ENCODE results near the gene TEAD1.

Gene TEAD1

DNA sequence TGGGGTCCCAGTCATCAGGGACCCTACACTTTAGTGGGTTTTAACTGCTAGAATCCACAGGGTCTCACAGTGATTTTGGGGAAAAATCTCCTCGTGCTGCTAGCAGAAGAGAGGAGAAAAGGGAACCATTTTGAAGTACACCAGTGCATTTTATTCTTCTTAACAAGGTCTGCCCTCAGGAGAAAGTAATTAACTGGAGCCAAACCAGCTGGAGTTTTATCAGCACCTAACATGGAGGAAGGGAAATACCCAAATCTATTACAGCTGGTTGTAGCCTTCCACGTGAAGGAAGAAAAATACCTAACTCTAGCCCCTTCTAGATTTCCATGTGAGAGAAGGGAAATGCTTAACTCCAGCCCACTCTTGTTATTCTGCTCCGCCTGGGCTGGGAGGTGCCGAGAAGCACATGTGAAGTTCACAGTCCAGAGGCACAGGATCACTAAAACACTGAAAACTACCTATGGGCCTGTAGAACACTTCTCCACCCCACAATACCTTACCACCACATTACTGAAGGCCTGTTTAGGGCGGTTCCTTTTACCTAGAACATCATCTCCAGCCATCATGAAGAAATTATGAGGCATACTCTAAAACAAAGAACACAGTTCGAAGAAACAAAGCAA is 31.3 kb upstream of the TEAD1 start:
- Mint-ChIP-seq H3K4me3 (no peak overlapping the region), H3K27ac (no peak overlapping the region), H3K9me3 (no peaks in the 10 kb centered on the region), H3K36me3 (ENCODE audit: insufficient read depth) (no peaks in the 10 kb centered on the region), H3K4me1 (ENCODE audit: low read depth in 2 of 2) (no peaks in the 10 kb centered on the region), H3K27me3 (peaks cover 0 to 27% of the 10 kb centered on the region in 2 donors)
- DNase-seq = no peak
- no peak for ATAC-seq (replicated peaks)

DNA sequence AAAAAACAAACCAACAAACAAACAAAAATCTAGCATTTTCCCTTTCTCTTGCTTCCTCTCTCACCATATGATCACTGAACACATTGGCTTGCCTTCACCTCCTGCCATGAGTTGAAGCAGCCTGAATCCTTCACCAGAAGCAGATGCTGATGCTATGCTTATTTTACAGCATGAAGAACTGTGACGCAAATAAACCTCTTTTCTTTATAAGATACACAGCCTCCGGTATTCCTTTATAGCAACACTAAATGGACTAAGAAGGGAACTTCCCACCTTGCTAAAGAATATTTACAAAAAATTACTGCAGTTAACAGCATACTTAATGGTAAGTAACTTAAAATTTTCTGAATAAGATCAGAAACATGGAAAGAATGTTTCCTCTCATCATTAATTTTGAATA is 27.7 kb upstream of the TEAD1 start:
- ATAC-seq (replicated peaks) (no peak), DNase-seq (no peak)
- Mint-ChIP-seq H3K4me1 (ENCODE audit: low read depth in 2 of 2) (no peaks in the 10 kb centered on the region), H3K27ac (no peak overlapping the region), H3K36me3 (ENCODE audit: insufficient read depth) (no peaks in the 10 kb centered on the region), H3K4me3 (no peak overlapping the region), H3K9me3 (no peaks in the 10 kb centered on the region), H3K27me3 (peaks cover 0 to 16% of the 10 kb centered on the region in 2 donors)

DNA sequence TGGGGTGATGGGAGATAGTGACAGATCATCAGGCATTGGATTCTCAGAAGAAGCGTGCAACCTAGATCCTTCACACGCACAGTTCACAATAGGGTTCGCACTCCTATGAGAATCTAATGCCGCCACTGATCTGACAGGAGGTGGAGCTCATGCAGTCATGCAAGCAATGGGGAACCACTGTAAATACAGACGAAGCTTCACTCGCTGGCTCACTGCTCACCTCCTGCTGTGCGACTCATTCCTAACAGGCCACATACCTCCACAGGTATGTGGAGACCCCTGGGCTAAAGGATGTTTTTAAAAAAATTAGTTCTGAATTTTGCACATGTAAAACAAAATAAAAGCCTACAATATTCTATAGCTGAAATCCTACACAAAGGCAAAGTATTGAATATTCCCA is 20.5 kb upstream of the TEAD1 start:
- Mint-ChIP-seq H3K36me3 (ENCODE audit: insufficient read depth) (no peaks in the 10 kb centered on the region), H3K27ac (no peak overlapping the region), H3K9me3 (no peaks in the 10 kb centered on the region), H3K4me1 (ENCODE audit: low read depth in 2 of 2) (no peaks in the 10 kb centered on the region), H3K4me3 (no peak overlapping the region), H3K27me3 (peaks cover 8% of the 10 kb centered on the region in 2 donors)
- ATAC-seq (replicated peaks) (no peak), DNase-seq (no peak)

DNA sequence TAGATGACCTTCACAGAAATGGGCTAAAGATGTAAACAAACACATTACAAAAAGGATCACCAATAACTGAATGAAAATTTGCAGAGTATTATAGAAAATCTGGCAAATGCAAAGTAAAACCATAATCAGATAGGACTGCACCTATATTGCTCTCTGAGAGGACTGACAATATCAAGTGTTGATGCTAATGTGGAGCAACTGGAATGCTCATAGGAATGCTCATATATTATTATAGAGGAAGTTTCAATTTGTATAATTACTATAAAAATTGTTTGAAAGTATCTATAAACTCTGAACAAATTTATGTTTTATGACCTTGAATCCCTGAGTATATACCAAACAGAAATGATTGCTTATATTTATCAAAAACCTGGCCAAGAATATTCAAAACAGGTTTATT is 18.4 kb upstream of the TEAD1 start:
- ATAC-seq (replicated peaks) = no peak
- peaks cover 27 to 29% of the 10 kb centered on the region in 2 donors for H3K27me3 Mint-ChIP-seq
- no peak overlapping the region for H3K27ac Mint-ChIP-seq
- H3K36me3 Mint-ChIP-seq (ENCODE audit: insufficient read depth) = no peaks in the 10 kb centered on the region
- no peak overlapping the region for H3K4me3 Mint-ChIP-seq
- no peaks in the 10 kb centered on the region for H3K9me3 Mint-ChIP-seq
- no peak for DNase-seq
- no peaks in the 10 kb centered on the region for H3K4me1 Mint-ChIP-seq (ENCODE audit: low read depth in 2 of 2)

DNA sequence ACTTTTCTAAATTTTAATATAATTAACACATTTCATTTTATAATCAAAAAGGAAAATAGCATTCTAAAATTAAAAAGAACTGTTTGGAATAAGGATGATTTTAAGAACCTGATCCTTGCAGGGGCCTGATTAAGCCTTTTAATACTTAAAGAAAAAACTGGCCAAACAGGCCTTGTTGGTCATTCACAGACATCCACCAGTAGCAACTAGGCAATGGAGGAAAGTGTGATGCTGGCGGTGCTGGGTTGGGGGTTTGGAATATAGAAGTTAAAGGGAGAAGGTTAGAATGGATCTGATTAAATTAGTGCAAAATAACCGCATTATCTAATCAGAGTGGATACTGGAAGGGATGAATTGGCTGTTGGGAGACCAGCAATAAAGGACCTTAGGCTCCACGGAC is 16.9 kb upstream of the TEAD1 start:
- no peak for DNase-seq
- ATAC-seq (replicated peaks) = no peak
- no peak overlapping the region for H3K4me3 Mint-ChIP-seq

DNA sequence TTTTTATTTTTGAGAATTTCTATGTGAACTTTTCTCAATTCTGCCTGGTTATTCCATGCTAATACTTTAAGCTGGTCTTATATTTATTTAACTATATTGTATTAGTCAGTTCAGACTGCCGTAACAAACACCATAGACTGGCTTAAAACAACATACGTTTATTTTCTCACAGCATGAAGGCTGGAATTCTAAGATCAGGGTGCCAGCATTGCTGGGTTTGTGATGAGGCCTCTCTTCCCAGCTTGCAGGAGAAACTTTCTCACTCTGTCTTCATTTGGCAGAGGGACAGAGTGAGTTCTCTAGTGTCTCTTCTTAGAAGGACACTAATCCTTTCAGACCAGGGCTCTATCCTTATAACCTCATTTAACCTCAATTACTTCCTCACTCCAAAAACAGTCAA is 16.2 kb upstream of the TEAD1 start:
- Mint-ChIP-seq H3K4me1 (ENCODE audit: low read depth in 2 of 2) (no peaks in the 10 kb centered on the region), H3K4me3 (no peak overlapping the region), H3K27me3 (peaks cover 33 to 45% of the 10 kb centered on the region in 2 donors), H3K36me3 (ENCODE audit: insufficient read depth) (no peaks in the 10 kb centered on the region), H3K27ac (no peak overlapping the region), H3K9me3 (no peaks in the 10 kb centered on the region)
- DNase-seq = no peak
- ATAC-seq (replicated peaks) = no peak

More for the DNA sequence above, 16.9 kb upstream of the TEAD1 start:
- Mint-ChIP-seq H3K27me3 (peaks cover 33 to 40% of the 10 kb centered on the region in 2 donors), H3K27ac (no peak overlapping the region), H3K36me3 (ENCODE audit: insufficient read depth) (no peaks in the 10 kb centered on the region), H3K9me3 (no peaks in the 10 kb centered on the region), H3K4me1 (ENCODE audit: low read depth in 2 of 2) (no peaks in the 10 kb centered on the region)

DNA sequence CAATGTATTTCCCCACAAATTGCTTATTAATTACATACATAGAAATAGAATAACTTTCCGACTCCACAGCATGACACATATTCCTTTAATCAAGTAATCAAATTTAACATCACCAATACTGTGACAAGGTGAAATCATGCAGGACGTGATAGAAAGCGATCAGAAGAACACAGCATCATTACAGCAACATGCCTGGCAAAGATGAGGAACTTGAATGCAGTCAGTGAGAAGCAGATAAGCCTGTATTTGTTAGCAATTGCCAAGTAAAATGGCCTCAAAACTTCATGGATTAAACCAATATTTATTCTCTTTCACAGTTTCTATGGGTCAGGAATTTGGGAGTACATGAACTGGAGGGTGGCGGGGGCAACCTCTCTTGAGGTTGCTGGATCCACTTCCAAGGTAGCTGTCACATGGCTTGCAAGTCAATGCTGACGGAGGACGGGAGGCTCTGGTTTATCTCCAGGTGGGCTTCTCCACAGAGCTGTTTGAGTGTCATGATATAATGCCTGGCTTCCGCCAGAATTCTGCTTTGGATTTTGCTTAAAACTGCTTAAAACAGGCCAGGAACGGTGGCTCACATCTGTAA is 12.0 kb upstream of the TEAD1 start:
- H3K4me1 Mint-ChIP-seq (ENCODE audit: low read depth in 2 of 2) = no peaks in the 10 kb centered on the region
- no peaks in the 10 kb centered on the region for H3K9me3 Mint-ChIP-seq
- H3K27ac Mint-ChIP-seq = no peak overlapping the region
- no peaks in the 10 kb centered on the region for H3K36me3 Mint-ChIP-seq (ENCODE audit: insufficient read depth)
- DNase-seq (no peak), ATAC-seq (replicated peaks) (no peak)
- H3K27me3 Mint-ChIP-seq = peaks cover 50 to 68% of the 10 kb centered on the region in 2 donors
- no peak overlapping the region for H3K4me3 Mint-ChIP-seq

DNA sequence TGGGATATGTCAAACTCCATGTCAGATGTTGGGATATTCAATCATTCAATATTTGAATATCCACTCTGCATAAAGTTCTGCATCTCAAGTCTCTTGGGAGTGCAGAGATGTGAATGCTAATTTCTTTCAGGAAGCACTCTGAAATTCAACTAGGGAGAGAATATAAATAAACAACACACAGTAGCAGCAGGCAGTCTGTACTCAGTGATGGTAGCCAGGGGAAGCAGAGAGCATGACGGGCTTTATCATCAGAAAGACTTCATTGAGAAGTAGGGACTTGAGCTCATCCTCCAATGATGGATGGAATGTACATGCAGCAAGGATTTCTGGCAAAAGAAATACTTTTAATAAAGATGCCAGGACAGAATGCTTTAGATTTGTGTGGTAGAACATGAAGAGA is 9.8 kb upstream of the TEAD1 start:
- Mint-ChIP-seq H3K36me3 (ENCODE audit: insufficient read depth) (no peaks in the 10 kb centered on the region), H3K9me3 (peaks cover 0 to 2% of the 10 kb centered on the region in 2 donors), H3K27ac (no peak overlapping the region), H3K27me3 (peaks cover 52 to 76% of the 10 kb centered on the region in 2 donors), H3K4me3 (no peak overlapping the region), H3K4me1 (ENCODE audit: low read depth in 2 of 2) (no peaks in the 10 kb centered on the region)
- ATAC-seq (replicated peaks) = no peak
- no peak for DNase-seq

DNA sequence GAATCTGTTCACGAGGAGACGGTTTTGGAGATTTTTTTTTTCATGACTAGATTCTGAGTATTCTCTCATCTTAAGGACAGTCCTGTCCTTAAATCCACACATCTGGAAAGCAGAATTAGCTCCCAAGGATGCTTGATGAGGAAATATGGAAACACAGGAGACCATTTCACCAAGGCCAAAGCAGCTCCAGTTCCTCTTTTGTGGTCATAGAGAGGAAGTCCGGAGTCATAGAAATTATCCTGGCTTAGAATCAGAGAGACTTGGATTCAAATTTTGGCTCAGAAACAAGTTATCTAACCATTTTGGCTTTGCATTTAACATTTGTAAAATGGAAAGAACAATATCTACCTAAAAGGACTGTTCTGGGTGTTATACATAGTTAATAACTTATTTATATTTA is 7.3 kb upstream of the TEAD1 start:
- H3K4me1 Mint-ChIP-seq (ENCODE audit: low read depth in 2 of 2) = no peaks in the 10 kb centered on the region
- ATAC-seq (replicated peaks) (no peak), DNase-seq (no peak)
- no peaks in the 10 kb centered on the region for H3K36me3 Mint-ChIP-seq (ENCODE audit: insufficient read depth)
- peaks cover 0 to 2% of the 10 kb centered on the region in 2 donors for H3K9me3 Mint-ChIP-seq
- H3K27me3 Mint-ChIP-seq = peaks cover 54 to 76% of the 10 kb centered on the region in 2 donors
- no peak overlapping the region for H3K4me3 Mint-ChIP-seq
- H3K27ac Mint-ChIP-seq = no peak overlapping the region

DNA sequence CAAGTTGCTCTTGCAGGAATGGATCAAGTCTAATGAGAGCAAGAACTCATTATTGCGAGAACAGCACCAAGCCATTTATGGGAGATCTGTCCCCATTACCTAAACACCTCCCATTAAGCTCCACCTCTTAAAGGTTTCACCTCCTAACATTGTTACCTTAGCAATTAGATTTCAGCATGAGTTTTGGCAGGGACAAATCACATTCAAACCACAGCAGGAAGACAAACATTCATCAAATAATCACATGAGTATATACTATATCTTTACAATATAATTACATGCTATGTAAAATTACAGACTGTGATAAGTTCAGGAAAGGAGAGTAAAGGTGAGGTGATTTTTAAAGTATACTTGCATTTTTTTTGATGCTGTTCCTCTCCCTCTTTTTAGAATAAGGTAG is 6.6 kb upstream of the TEAD1 start:
- Mint-ChIP-seq H3K9me3 (peaks cover 0 to 2% of the 10 kb centered on the region in 2 donors), H3K27ac (no peak overlapping the region)

DNA sequence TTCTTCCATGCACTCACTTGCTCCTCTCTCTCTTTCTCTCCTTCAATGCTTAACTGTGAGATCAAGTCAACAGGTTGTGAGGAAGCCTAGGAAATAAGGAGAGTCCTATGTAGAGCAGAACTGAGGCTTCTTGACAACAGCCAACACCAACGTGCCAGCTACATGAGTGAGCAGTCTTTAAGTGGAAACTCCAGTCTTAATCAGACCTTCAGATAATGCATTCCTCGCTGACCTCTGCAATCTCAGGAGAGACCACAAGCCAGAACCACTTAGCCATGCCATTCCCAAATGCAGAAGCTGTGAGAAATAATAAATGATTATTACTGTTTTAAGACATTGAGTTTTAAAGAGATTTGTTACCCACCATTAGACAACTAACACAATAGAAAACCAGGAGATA is 6.1 kb upstream of the TEAD1 start:
- Mint-ChIP-seq H3K27ac (no peak overlapping the region), H3K27me3 (peaks cover 63 to 78% of the 10 kb centered on the region in 2 donors), H3K4me3 (no peak overlapping the region), H3K9me3 (peaks cover 0 to 2% of the 10 kb centered on the region in 2 donors), H3K36me3 (ENCODE audit: insufficient read depth) (no peaks in the 10 kb centered on the region), H3K4me1 (ENCODE audit: low read depth in 2 of 2) (peaks cover 0 to 2% of the 10 kb centered on the region in 2 donors)
- ATAC-seq (replicated peaks) = no peak
- no peak for DNase-seq

More for the DNA sequence above, 6.6 kb upstream of the TEAD1 start:
- H3K27me3 Mint-ChIP-seq = peaks cover 61 to 76% of the 10 kb centered on the region in 2 donors
- H3K4me3 Mint-ChIP-seq = no peak overlapping the region
- peaks cover 0 to 2% of the 10 kb centered on the region in 2 donors for H3K4me1 Mint-ChIP-seq (ENCODE audit: low read depth in 2 of 2)
- DNase-seq (no peak), ATAC-seq (replicated peaks) (no peak)
- no peaks in the 10 kb centered on the region for H3K36me3 Mint-ChIP-seq (ENCODE audit: insufficient read depth)

DNA sequence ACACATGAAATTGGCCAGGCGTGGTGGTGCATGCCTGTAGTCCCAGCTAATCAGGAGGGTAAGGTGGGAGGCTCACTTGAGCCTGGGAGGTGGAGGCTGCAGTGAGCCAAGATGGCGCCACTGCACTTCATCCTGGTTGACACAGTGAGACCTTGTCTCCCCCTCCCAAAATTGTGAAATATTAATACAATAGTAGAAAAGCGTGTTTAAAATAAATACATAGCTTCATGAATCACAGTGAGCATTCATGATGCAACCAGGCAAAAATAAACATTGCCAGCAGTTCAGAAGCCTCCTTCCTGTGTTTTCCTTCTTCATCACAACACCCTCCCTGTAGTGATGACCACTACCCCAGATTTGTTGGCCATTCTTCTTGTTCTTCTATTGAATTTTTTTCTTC is 4.3 kb upstream of the TEAD1 start:
- Mint-ChIP-seq H3K4me1 (ENCODE audit: low read depth in 2 of 2) (peaks cover 3 to 5% of the 10 kb centered on the region in 2 donors), H3K4me3 (no peak overlapping the region), H3K9me3 (peaks cover 0 to 2% of the 10 kb centered on the region in 2 donors), H3K36me3 (ENCODE audit: insufficient read depth) (no peaks in the 10 kb centered on the region), H3K27ac (no peak overlapping the region), H3K27me3 (peaks cover 59 to 72% of the 10 kb centered on the region in 2 donors)
- DNase-seq (no peak), ATAC-seq (replicated peaks) (no peak)

DNA sequence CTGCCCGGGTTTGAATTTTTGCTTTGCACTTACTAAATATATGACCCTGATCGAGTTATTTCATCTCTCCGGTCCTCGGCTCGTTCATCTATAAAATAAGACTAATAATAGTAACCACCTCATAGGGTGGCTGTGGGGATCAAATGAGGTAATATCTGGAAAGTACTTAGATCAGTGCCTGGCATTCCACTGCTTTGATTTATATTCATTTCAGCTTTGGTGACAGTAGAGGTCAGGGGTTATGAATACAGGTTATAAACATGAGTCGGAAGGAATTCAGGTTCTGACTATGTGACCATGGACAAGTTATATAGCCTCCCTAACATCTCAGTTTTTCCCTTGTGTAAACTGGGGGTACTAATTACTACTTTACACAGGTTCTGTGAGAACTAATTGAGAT is 2.9 kb upstream of the TEAD1 start:
- no peaks in the 10 kb centered on the region for H3K36me3 Mint-ChIP-seq (ENCODE audit: insufficient read depth)
- peaks cover 0 to 2% of the 10 kb centered on the region in 2 donors for H3K9me3 Mint-ChIP-seq
- H3K4me1 Mint-ChIP-seq (ENCODE audit: low read depth in 2 of 2) = peaks cover 3 to 5% of the 10 kb centered on the region in 2 donors
- ATAC-seq (replicated peaks) (no peak), DNase-seq (no peak)
- H3K27ac Mint-ChIP-seq = no peak overlapping the region
- H3K4me3 Mint-ChIP-seq = no peak overlapping the region
- H3K27me3 Mint-ChIP-seq = peaks cover 58 to 67% of the 10 kb centered on the region in 2 donors

DNA sequence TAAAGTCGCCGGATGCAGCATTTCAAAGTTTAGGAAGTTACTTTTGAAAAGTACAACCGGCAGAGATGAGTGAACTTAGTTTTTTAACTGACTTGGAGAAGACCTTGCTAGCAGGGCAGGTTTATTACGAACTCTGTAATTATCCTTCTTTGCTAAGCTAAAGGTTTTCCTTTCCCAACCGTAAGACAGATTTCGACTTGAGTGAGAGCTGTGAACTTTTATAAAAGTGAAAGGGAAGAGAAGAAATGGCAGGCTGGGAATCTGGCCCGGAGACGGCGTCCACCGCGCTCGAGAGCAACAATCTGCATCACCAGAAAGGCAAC is 659 bp upstream of the TEAD1 start:
- no peaks in the 10 kb centered on the region for H3K36me3 Mint-ChIP-seq (ENCODE audit: insufficient read depth)
- H3K27me3 Mint-ChIP-seq = peaks cover 70 to 74% of the 10 kb centered on the region in 2 donors
- peaks cover 0 to 2% of the 10 kb centered on the region in 2 donors for H3K9me3 Mint-ChIP-seq

More for the DNA sequence above, 659 bp upstream of the TEAD1 start:
- no peak for DNase-seq
- Mint-ChIP-seq H3K4me1 (ENCODE audit: low read depth in 2 of 2) (peaks cover 3 to 5% of the 10 kb centered on the region in 2 donors), H3K4me3 (peak overlapping the region; percentile 66 to 76), H3K27ac (no peak overlapping the region)
- no peak for ATAC-seq (replicated peaks)

Measured in effector memory CD8-positive, alpha-beta T cell (primary cell).